Right cardiac atrium (tissue), 5 donors: ENCODE results near the gene FSTL3. TPM values are rescaled to one million over a fixed set of nuclear protein-coding genes. Genes with fewer than 3 reads are reported as not detected.

Experiments used
- ATAC-seq, 2 donors: fragments of 200-7000 bp; cut with Tn5 transposase; one replicate each; pipeline versions ENCODE4 v1.8.0 to v1.9.1; 2020; ENCODE audit warnings: moderate library complexity in 2 of 2, mild to moderate bottlenecking in 1 of 2
- DNase-seq, 3 donors: peaks; one replicate each; pipeline ENCODE4 v3.0.0-alpha.2; 2020
- H3K27ac ChIP-seq: one replicate; pipeline ENCODE4 v1.5.1; 2013; ENCODE audit warnings: mild to moderate bottlenecking, low read length, control low read depth, moderate library complexity
- H3K27me3 ChIP-seq: one replicate; pipeline ENCODE4 v1.6.1; 2013; ENCODE audit not compliant: control insufficient read depth, insufficient read depth
- H3K4me1 ChIP-seq: one replicate; pipeline ENCODE4 v1.6.1; 2013; ENCODE audit warnings: low read length; ENCODE audit not compliant: control insufficient read depth, insufficient read depth
- H3K4me3 ChIP-seq: one replicate; pipeline ENCODE4 v1.5.1; 2013; ENCODE audit warnings: low read length, control low read depth
- H3K9me3 ChIP-seq: one replicate; pipeline ENCODE4 v1.6.1; 2013; ENCODE audit warnings: low read length; ENCODE audit not compliant: control insufficient read depth
- WGBS: extraction: QIAGEN DNeasy Blood & Tissue Kit; methylation state at CpG from one replicate; pipeline ENCODE4 v1.1.7; 2013; 5-methylcytosine and 5-hydroxymethylcytosine counted together
- intact Hi-C, 4 donors: fragments of 100-400 bp; cut with DNase I; formaldehyde crosslinking; loops; one replicate each; pipeline versions ENCODE4 v1.11.0 to v1.14.0; 2022 to 2023
- polyA plus RNA-seq: library from polyadenylated mRNA; stranded (reverse); fragments of 200-250 nt; gene quantifications from one replicate; pipeline ENCODE4 v1.2.3, GENCODE V29; 2013
- total RNA-seq, 4 donors: library from RNA; stranded (reverse); fragmentation: NEBNext Ultra II Directional; extraction: Animal tissue kit (Norgen Biotek cat#: 25700); gene quantifications; one replicate each; pipeline ENCODE4 v1.2.1, GENCODE V29; 2021
- donor health status: healthy with polysubstance abuse.
- donor health status: DM: no; HTN: yes; CAD: no.
- donor health status: DM: no; HTN: no; CAD: no.
- donor health status: DM: no; HTN: yes; CAD: no; lungs with severe emphysema.
- donor health status: DM: yes; HTN: yes; CAD: no.

Gene FSTL3
- total and polyA plus RNA-seq, 5 donors: 47.1 to 110 (median 64.1) TPM

DNA sequence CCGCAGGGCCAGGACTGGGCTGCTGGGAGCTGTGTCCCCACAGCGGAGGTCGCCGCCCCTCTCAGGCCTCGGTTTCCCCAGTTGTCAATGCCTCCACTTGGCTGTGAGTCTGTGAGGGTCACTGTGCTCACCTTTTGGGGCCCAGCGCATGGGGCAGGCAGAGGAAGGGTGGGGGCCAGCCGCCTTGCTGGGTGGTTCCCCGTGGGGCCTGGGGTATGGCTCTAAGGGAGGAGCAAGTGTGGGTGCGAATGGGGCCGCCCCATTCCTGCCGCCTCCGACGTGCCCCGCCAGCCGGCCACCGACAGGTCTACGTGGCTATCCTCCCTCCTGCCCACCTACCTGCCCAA lies 37.3 kb upstream of the FSTL3 start:
- Histone ChIP-seq H3K9me3 (no peaks in the 10 kb centered on the region), H3K27ac (no peak overlapping the region), H3K4me1 (peaks cover 6% of the 10 kb centered on the region), H3K4me3 (no peak overlapping the region), H3K27me3 (no peaks in the 10 kb centered on the region)
- WGBS: 72% methylated on average over 17 of the region's 17 CpGs
- DNase-seq (peak in 1 of 3 donors; percentile 58), ATAC-seq (no peak)
- intact Hi-C loops: no loop called here

DNA sequence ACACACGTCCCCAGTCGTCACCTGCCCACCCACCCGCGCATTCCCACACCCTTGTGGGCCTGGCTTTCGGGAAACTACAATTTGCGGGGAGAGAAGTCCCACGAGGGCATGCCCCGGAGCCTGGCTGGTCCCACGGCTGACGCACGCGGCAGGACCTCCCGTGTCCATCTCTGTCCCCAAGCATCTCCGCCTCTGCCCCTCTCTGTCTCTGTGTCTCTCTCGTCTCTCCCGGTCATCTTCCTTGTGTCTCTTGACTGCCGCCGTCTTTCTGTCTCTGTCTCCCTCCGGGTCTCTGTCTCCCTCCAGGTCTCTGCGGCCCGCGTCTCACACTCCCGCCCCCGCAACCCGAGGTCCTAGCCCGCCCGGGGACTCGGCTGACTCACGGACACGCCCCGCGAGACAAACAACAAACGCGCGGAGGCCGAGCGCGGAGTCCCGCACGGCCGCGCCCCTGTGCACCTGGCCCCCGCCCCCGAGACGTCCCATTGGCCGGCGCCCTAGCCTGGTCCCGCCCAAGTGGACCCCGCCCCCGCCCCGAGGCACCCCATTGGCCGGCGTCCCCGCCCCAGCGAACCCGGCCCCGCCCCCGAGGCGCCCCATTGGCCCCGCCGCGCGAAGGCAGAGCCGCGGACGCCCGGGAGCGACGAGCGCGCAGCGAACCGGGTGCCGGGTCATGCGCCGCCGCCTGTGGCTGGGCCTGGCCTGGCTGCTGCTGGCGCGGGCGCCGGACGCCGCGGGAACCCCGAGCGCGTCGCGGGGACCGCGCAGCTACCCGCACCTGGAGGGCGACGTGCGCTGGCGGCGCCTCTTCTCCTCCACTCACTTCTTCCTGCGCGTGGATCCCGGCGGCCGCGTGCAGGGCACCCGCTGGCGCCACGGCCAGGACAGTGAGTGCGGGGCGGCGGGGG lies 36.7 kb upstream of the FSTL3 start, which contains the start of gene FGF22:
FGF22 (plus strand) TSS at position 627 of the 908 bp plus-strand sequence; CDS start at position 674, 47 bp downstream.
- Histone ChIP-seq H3K27ac (no peak within 1 kb of the TSS), H3K27me3 (no peaks in the 10 kb centered on the region), H3K4me3 (peak within 1 kb of the TSS; percentile 28), H3K9me3 (no peaks in the 10 kb centered on the region), H3K4me1 (peaks cover 3% of the 10 kb centered on the region)
- ATAC-seq (peak; percentile 91 to 92), DNase-seq (peak; percentile 93 to 98 (median 98))
- 6% methylated on average over 109 of the region's 109 CpGs for WGBS
- intact Hi-C loops: no loop called here

DNA sequence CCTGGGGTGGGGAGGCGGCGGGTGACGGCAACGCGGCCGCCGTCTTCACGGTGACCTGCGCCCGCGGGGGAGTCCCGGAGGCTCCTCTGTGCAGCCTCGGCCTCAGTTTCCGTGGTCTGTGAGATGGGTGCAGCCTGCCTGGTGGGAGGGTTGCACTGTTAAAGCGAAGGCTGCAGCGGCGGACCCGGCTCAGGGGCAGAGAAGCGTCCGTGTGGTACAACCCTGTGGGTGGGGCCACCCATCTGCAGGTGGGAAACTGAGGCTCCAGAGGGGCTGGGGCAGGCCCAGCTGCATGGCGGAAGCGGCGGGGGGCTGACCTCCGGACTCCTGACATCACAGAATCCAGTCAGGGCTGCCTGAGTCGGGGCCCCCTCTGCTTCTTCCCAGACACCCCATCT lies 36.0 kb upstream of the FSTL3 start:
- 52% methylated on average over 25 of the region's 25 CpGs for WGBS
- peak overlapping the region; percentile 28 for H3K4me3 ChIP-seq
- intact Hi-C loops: no loop called here
- H3K27me3 ChIP-seq: no peaks in the 10 kb centered on the region
- ATAC-seq (no peak), DNase-seq (peak in 1 of 3 donors; percentile 66)
- H3K27ac ChIP-seq: no peak overlapping the region
- H3K9me3 ChIP-seq: no peaks in the 10 kb centered on the region
- peaks cover 3% of the 10 kb centered on the region for H3K4me1 ChIP-seq

DNA sequence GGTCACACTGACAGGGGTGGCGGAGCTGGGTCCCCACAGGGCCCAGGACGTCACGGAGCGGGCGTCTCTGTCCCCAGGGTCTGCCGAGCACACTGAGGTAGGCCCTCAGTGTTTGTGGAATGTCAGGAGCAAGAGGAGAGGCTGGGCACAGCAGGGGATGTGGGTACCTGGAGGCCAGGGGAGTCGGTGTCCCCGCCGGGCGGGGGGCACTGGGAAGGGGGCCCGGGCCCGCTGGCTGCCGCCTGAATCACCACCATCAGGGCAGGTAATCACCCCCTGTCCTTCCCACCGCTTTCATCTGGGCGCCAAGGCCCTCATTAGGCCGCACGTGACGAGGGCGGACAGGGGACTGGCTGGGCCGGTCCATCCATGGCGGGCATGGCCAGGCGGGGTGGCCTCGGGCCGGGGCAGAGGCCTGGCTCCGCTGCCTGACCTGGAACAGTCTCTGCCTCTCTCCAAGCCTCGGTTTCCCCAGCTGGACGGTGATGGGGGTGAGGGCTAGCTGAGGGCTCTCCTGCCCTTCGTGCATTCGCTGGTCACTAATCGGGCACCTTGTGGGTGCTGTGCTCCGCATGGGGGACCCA lies 35.5 kb upstream of the FSTL3 start:
- Histone ChIP-seq H3K9me3 (no peaks in the 10 kb centered on the region), H3K27me3 (no peaks in the 10 kb centered on the region), H3K27ac (no peak overlapping the region), H3K4me1 (peaks cover 3% of the 10 kb centered on the region), H3K4me3 (no peak overlapping the region)
- intact Hi-C loops: no loop called here
- DNase-seq: peak in 1 of 3 donors; percentile 55
- 92% methylated on average over 31 of the region's 31 CpGs for WGBS
- no peak for ATAC-seq

DNA sequence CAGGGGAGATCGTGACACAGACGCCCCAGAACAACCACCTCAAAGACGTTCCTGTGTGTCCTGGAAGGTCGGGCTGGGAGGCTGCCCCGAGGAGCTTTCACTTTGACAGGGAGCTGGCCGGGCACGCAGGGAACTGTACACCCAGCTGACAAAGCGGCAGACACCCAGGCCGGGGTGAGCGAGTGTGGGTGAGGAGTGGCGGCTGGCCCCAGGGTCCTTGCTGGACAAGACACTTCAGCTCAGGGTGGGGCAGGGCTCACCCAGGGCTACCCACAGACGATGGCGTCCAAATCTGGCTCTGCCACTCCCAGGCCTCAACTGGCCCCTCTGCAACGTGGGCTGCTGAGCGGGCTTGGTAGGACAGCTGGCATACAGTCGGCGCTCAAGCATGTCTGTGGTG lies 34.5 kb upstream of the FSTL3 start:
- Histone ChIP-seq H3K27ac (no peak overlapping the region), H3K9me3 (no peaks in the 10 kb centered on the region), H3K4me1 (peaks cover 3% of the 10 kb centered on the region), H3K4me3 (no peak overlapping the region), H3K27me3 (no peaks in the 10 kb centered on the region)
- DNase-seq (no peak), ATAC-seq (no peak)
- 81% methylated on average over 17 of the region's 17 CpGs for WGBS
- intact Hi-C loops: no loop called here

DNA sequence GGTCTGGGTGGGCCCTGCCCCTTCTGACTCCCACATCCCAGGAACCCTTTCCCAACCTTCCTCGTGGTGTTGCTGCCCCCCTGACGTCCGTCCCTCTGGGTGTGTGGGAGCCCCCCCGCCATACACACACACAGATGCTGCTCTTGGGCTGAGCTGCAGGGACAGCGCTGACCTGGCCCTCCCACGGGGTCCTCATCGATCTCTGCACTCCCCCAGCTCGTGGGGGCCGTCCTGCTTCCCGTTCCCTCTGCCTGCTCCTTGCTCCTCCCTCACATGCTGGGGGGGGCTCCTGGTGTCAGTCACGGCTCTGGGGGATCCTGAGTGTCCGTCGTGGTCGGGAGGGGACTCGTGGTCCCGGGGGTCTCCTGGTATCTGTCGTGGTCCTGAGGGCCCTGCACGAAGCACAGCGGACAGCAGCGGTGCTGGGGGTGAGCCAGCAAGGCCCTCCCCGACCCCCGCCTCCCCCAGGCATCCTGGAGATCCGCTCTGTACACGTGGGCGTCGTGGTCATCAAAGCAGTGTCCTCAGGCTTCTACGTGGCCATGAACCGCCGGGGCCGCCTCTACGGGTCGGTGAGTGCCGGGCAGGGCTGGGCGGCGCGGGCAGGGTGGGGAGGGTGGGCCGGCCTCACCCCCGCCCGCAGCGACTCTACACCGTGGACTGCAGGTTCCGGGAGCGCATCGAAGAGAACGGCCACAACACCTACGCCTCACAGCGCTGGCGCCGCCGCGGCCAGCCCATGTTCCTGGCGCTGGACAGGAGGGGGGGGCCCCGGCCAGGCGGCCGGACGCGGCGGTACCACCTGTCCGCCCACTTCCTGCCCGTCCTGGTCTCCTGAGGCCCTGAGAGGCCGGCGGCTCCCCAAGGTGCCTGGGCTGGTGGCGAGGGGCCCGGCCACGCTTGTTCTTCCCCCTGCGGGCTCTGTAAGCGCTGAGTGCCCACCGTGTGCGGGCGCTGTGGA lies 33.1 kb upstream of the FSTL3 start:
- intact Hi-C loops: no loop called here
- Histone ChIP-seq H3K9me3 (no peaks in the 10 kb centered on the region), H3K4me1 (peaks cover 3% of the 10 kb centered on the region), H3K27ac (no peak overlapping the region), H3K27me3 (no peaks in the 10 kb centered on the region), H3K4me3 (no peak overlapping the region)
- peak in 1 of 3 donors; percentile 56 for DNase-seq
- no peak for ATAC-seq
- 81% methylated on average over 69 of the region's 70 CpGs for WGBS

DNA sequence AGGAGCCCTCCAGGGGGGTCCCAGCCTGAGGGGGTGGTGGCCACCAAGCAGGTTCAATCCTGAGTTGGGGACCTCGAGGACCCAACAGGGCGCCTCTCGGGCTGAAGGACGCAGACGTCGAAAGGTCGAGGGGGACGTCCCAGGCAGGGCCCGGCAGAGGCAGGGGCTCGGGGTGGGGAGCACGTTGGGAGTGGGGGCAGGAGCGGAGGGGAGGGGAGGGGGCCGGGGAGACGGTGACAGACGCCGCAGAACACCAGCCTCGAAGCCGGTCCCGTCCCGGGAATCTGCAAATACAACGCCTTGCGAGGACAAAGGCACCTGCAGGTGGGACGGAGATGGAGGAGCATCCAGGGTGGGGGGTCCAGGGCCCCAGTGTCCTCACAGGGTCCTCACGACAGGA lies 32.5 kb upstream of the FSTL3 start:
- Histone ChIP-seq H3K4me1 (peaks cover 3% of the 10 kb centered on the region), H3K4me3 (no peak overlapping the region), H3K9me3 (no peaks in the 10 kb centered on the region), H3K27ac (no peak overlapping the region), H3K27me3 (no peaks in the 10 kb centered on the region)
- intact Hi-C loops: no loop called here
- WGBS: 89% methylated on average over 24 of the region's 24 CpGs
- ATAC-seq (no peak), DNase-seq (peak in 1 of 3 donors; percentile 66)

DNA sequence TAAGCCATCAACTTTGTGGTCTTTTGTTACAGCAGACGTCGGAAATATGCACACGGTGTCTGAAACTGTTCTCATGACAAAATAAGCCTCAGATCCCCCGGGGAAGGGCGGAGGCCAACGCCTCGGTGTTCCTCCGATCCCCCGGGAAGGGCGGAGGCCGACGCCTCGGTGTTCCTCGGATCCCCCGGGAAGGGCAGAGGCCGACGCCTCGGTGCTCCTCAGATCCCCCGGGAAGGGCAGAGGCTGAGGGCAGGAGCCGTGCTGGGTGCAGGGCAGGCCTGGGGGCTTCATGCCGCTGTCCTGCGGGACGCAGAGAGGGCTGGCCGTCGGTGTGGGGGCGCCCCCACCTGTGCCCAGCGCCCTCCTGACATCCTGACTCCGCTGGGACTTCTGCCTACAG lies 31.8 kb upstream of the FSTL3 start:
- H3K27me3 ChIP-seq: no peaks in the 10 kb centered on the region
- ATAC-seq (no peak), DNase-seq (no peak)
- intact Hi-C loops: no loop called here
- H3K4me3 ChIP-seq: no peak overlapping the region
- 76% methylated on average over 28 of the region's 28 CpGs for WGBS
- no peak overlapping the region for H3K27ac ChIP-seq
- H3K4me1 ChIP-seq: no peaks in the 10 kb centered on the region
- H3K9me3 ChIP-seq: no peaks in the 10 kb centered on the region

DNA sequence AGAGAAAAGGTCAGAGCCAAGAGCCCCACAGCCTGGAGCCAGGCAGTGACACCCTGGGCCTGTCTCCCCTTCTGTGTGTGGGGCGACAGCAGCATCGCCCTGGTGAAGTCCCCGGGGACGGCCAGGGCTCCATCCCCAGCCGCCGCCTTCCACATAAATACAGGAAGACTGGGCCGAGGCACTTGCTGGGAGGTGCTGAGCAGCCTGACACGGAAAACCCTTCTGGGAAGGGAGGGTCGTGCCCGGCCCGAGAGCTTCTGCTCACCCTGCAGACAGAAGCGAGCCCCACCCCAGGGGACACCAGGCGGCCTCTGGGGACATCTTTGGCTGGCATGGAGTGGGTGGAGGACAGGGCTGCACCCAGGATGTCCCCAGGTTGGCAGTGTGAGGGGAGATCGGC lies 31.4 kb upstream of the FSTL3 start:
- DNase-seq (peak in 1 of 3 donors; percentile 59), ATAC-seq (no peak)
- Histone ChIP-seq H3K27me3 (no peaks in the 10 kb centered on the region), H3K27ac (no peak overlapping the region), H3K4me3 (no peak overlapping the region), H3K4me1 (no peaks in the 10 kb centered on the region), H3K9me3 (no peaks in the 10 kb centered on the region)
- WGBS: 78% methylated on average over 14 of the region's 14 CpGs
- intact Hi-C loops: no loop called here

DNA sequence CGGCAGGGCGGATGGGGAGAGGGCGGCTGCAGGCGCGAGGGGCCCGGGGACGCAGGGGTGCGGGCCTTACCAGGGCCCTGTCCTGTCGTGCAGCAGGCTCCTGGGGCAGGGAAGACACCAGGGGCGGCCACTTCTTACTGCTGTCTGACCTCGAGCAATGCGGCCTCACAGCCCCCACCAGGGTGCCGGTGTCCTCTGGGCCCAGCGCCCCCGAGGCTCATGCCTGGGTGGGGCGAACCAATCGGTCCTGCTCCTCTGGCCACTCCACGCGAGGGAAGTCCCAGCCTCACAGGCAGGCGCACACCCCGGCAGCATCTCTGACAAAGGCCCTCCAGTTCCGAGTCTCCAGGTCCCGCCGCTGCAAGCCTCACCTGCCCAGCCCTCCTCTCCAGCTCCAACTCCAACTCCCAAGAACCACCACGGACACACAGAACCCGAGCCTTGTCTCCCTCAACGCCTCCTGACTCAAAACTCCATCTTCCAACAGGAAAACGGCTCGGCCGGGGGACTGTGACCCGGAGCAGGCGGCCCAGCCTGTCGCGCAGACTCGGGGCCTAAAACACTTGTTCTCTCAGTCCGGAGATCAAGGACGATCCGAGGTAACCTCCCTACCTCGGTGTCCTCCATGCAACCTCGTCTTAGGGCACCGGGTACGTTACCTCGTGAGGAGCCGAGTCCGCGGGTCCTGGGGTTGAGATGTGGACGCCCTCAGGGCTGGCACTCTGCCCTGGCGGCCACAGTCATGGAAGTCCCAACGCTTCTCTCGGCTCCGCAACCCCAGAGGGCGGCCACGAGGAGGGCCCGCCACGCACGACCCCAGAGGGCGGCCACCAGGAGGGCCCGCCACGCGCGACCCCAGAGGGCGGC lies 30.0 kb upstream of the FSTL3 start:
- WGBS: 93% methylated on average over 62 of the region's 62 CpGs
- DNase-seq (peak in 1 of 3 donors; percentile 58), ATAC-seq (peak in 1 of 2 donors; percentile 4)
- Histone ChIP-seq H3K27ac (no peak overlapping the region), H3K4me1 (no peaks in the 10 kb centered on the region), H3K9me3 (no peaks in the 10 kb centered on the region), H3K27me3 (no peaks in the 10 kb centered on the region), H3K4me3 (no peak overlapping the region)
- intact Hi-C loops: no loop called here
